ENCODE data around the gene LRRC74A. TPM values are rescaled to one million over a fixed set of nuclear protein-coding genes. Genes with fewer than 3 reads are reported as not detected.

Gene LRRC74A
- total RNA-seq, result not detected
- total RNA-seq, result 0 reads per million in 2 donors

GRCh38 chr14:76826122-76826521 lies at the start of gene LRRC74A:
TSS of gene LRRC74A (plus strand) at chr14:76826408. CDS start at chr14:76826698, 290 bp downstream.
- no peak within 1 kb of the TSS for H3K27ac Mint-ChIP-seq
- no peak within 1 kb of the TSS for H3K4me3 Mint-ChIP-seq
- peaks cover 12% of the 10 kb centered on the region for H3K27me3 Mint-ChIP-seq
- H3K9me3 ChIP-seq (ENCODE audit: control insufficient read depth, low read length, poor library complexity, severe bottlenecking), result no peaks in the 10 kb centered on the region
- DNase-seq (no peak), ATAC-seq (no peak)
- no peaks in the 10 kb centered on the region for H3K4me1 Mint-ChIP-seq
- H3K36me3 Mint-ChIP-seq (ENCODE audit: low read depth), result no peaks in the 10 kb centered on the region

GRCh38 chr14:76776428-76777251 lies 49.6 kb upstream of the LRRC74A start:
- DNase-seq, result no peak
- Mint-ChIP-seq H3K27me3 (no peaks in the 10 kb centered on the region), H3K4me1 (peaks cover 10% of the 10 kb centered on the region), H3K36me3 (ENCODE audit: low read depth) (peaks cover 6% of the 10 kb centered on the region), H3K4me3 (no peak overlapping the region), H3K27ac (peak overlapping the region; percentile 39)
- no peaks in the 10 kb centered on the region for H3K9me3 ChIP-seq (ENCODE audit: control insufficient read depth, low read length, poor library complexity, severe bottlenecking)
- peak; percentile 26 for ATAC-seq

GRCh38 chr14:76777721-76778120 lies 48.5 kb upstream of the LRRC74A start:
- H3K9me3 ChIP-seq (ENCODE audit: control insufficient read depth, low read length, poor library complexity, severe bottlenecking), result no peaks in the 10 kb centered on the region
- peaks cover 6% of the 10 kb centered on the region for H3K36me3 Mint-ChIP-seq (ENCODE audit: low read depth)
- H3K4me3 Mint-ChIP-seq, result no peak overlapping the region
- no peak for DNase-seq
- H3K27me3 Mint-ChIP-seq, result no peaks in the 10 kb centered on the region
- H3K4me1 Mint-ChIP-seq, result peaks cover 16% of the 10 kb centered on the region
- no peak for ATAC-seq
- H3K27ac Mint-ChIP-seq, result peak overlapping the region; percentile 39

- peaks cover 25% of the 10 kb centered on the region for H3K4me1 Mint-ChIP-seq
- peak overlapping the region; percentile 54 for H3K27ac Mint-ChIP-seq
- H3K36me3 Mint-ChIP-seq (ENCODE audit: low read depth), result peaks cover 9% of the 10 kb centered on the region
- H3K9me3 ChIP-seq (ENCODE audit: control insufficient read depth, low read length, poor library complexity, severe bottlenecking), result no peaks in the 10 kb centered on the region
- DNase-seq, result no peak
- H3K4me3 Mint-ChIP-seq, result no peak overlapping the region
- no peaks in the 10 kb centered on the region for H3K27me3 Mint-ChIP-seq
- no peak for ATAC-seq
Observed at GRCh38 chr14:76778546-76779215, 47.5 kb upstream of the LRRC74A start.

GRCh38 chr14:76779221-76780057 lies 46.8 kb upstream of the LRRC74A start:
- Mint-ChIP-seq H3K36me3 (ENCODE audit: low read depth) (peaks cover 9% of the 10 kb centered on the region), H3K4me1 (peaks cover 25% of the 10 kb centered on the region), H3K27me3 (no peaks in the 10 kb centered on the region), H3K27ac (peak overlapping the region; percentile 89), H3K4me3 (peak overlapping the region; percentile 59)
- H3K9me3 ChIP-seq (ENCODE audit: control insufficient read depth, low read length, poor library complexity, severe bottlenecking), result no peaks in the 10 kb centered on the region
- ATAC-seq (no peak), DNase-seq (no peak)

GRCh38 chr14:76780058-76780345 lies 46.2 kb upstream of the LRRC74A start:
- peak overlapping the region; percentile 59 for H3K4me3 Mint-ChIP-seq
- H3K9me3 ChIP-seq (ENCODE audit: control insufficient read depth, low read length, poor library complexity, severe bottlenecking), result no peaks in the 10 kb centered on the region
- ATAC-seq (no peak), DNase-seq (no peak)
- peak overlapping the region; percentile 89 for H3K27ac Mint-ChIP-seq
- H3K36me3 Mint-ChIP-seq (ENCODE audit: low read depth), result peaks cover 8% of the 10 kb centered on the region
- H3K27me3 Mint-ChIP-seq, result no peaks in the 10 kb centered on the region
- peaks cover 26% of the 10 kb centered on the region for H3K4me1 Mint-ChIP-seq

GRCh38 chr14:76780360-76780759 lies 45.8 kb upstream of the LRRC74A start:
- Mint-ChIP-seq H3K27ac (peak overlapping the region; percentile 89), H3K27me3 (no peaks in the 10 kb centered on the region), H3K4me1 (peaks cover 24% of the 10 kb centered on the region), H3K4me3 (no peak overlapping the region), H3K36me3 (ENCODE audit: low read depth) (peaks cover 7% of the 10 kb centered on the region)
- ATAC-seq (no peak), DNase-seq (no peak)
- no peaks in the 10 kb centered on the region for H3K9me3 ChIP-seq (ENCODE audit: control insufficient read depth, low read length, poor library complexity, severe bottlenecking)

GRCh38 chr14:76780875-76781647 lies 45.1 kb upstream of the LRRC74A start:
- Mint-ChIP-seq H3K36me3 (ENCODE audit: low read depth) (peaks cover 7% of the 10 kb centered on the region), H3K27me3 (no peaks in the 10 kb centered on the region), H3K4me1 (peaks cover 24% of the 10 kb centered on the region), H3K27ac (peak overlapping the region; percentile 89), H3K4me3 (peak overlapping the region; percentile 63)
- no peak for DNase-seq
- H3K9me3 ChIP-seq (ENCODE audit: control insufficient read depth, low read length, poor library complexity, severe bottlenecking), result no peaks in the 10 kb centered on the region
- ATAC-seq, result no peak

GRCh38 chr14:76781648-76782051 lies 44.6 kb upstream of the LRRC74A start:
- Mint-ChIP-seq H3K4me1 (peaks cover 26% of the 10 kb centered on the region), H3K27ac (peak overlapping the region; percentile 89), H3K27me3 (no peaks in the 10 kb centered on the region), H3K4me3 (no peak overlapping the region), H3K36me3 (ENCODE audit: low read depth) (peaks cover 7% of the 10 kb centered on the region)
- no peak for DNase-seq
- H3K9me3 ChIP-seq (ENCODE audit: control insufficient read depth, low read length, poor library complexity, severe bottlenecking), result no peaks in the 10 kb centered on the region
- no peak for ATAC-seq

GRCh38 chr14:76782115-76782884 lies 43.9 kb upstream of the LRRC74A start:
- ATAC-seq (no peak), DNase-seq (no peak)
- Mint-ChIP-seq H3K4me3 (peak overlapping the region; percentile 80), H3K27ac (peak overlapping the region; percentile 95), H3K27me3 (no peaks in the 10 kb centered on the region), H3K36me3 (ENCODE audit: low read depth) (peaks cover 7% of the 10 kb centered on the region), H3K4me1 (peaks cover 26% of the 10 kb centered on the region)
- H3K9me3 ChIP-seq (ENCODE audit: control insufficient read depth, low read length, poor library complexity, severe bottlenecking), result no peaks in the 10 kb centered on the region

- no peak for DNase-seq
- Mint-ChIP-seq H3K27ac (peak overlapping the region; percentile 95), H3K27me3 (no peaks in the 10 kb centered on the region), H3K36me3 (ENCODE audit: low read depth) (peaks cover 7% of the 10 kb centered on the region), H3K4me1 (peaks cover 24% of the 10 kb centered on the region), H3K4me3 (peak overlapping the region; percentile 80)
- peak; percentile 7 for ATAC-seq
- H3K9me3 ChIP-seq (ENCODE audit: control insufficient read depth, low read length, poor library complexity, severe bottlenecking), result no peaks in the 10 kb centered on the region
Observed at GRCh38 chr14:76782885-76783566, 43.2 kb upstream of the LRRC74A start.
